GM21390 (cell line): Measurements from ENCODE around the gene TSHZ3.

Experiments
- ATAC-seq: cut with Tn5 transposase; IDR thresholded peaks from one replicate; pipeline ENCODE4 v1.9.1; 2021; ENCODE audit not compliant: unreplicated experiment

TSHZ3 gene

GRCh38 chr19:31339411-31339810, 9.8 kb downstream of the TSHZ3 start:
- no peak for ATAC-seq

- ATAC-seq: no peak
These were observed 11.0 kb downstream of the TSHZ3 start for GRCh38 chr19:31338069-31338776.

- no peak for ATAC-seq
These were observed 12.0 kb downstream of the TSHZ3 start for GRCh38 chr19:31337008-31337914.

- ATAC-seq: no peak
These were observed 13.5 kb downstream of the TSHZ3 start for GRCh38 chr19:31335716-31336115.

- ATAC-seq: no peak
These were observed 14.2 kb downstream of the TSHZ3 start for GRCh38 chr19:31334849-31335624.

GRCh38 chr19:31334101-31334848, 15.0 kb downstream of the TSHZ3 start:
- ATAC-seq: no peak

GRCh38 chr19:31332096-31332495, 17.1 kb downstream of the TSHZ3 start:
- no peak for ATAC-seq

- no peak for ATAC-seq
These were observed 17.7 kb downstream of the TSHZ3 start for GRCh38 chr19:31331536-31331935.

- ATAC-seq: no peak
These were observed 18.5 kb downstream of the TSHZ3 start for GRCh38 chr19:31330761-31331160.

- no peak for ATAC-seq
These were observed 19.0 kb downstream of the TSHZ3 start for GRCh38 chr19:31330237-31330636.

- no peak for ATAC-seq
These were observed 19.4 kb downstream of the TSHZ3 start for GRCh38 chr19:31329819-31330218.

- ATAC-seq: no peak
These were observed 21.0 kb downstream of the TSHZ3 start for GRCh38 chr19:31328238-31328637.

- ATAC-seq: no peak
These were observed 22.8 kb downstream of the TSHZ3 start for GRCh38 chr19:31326329-31327028.

GRCh38 chr19:31325342-31325741, 23.9 kb downstream of the TSHZ3 start:
- ATAC-seq: no peak

- ATAC-seq: no peak
These were observed 29.8 kb downstream of the TSHZ3 start for GRCh38 chr19:31319465-31319864.

- no peak for ATAC-seq
These were observed 30.3 kb downstream of the TSHZ3 start for GRCh38 chr19:31318790-31319425.

- no peak for ATAC-seq
These were observed 31.7 kb downstream of the TSHZ3 start for GRCh38 chr19:31317570-31317969.

- no peak for ATAC-seq
These were observed 32.1 kb downstream of the TSHZ3 start for GRCh38 chr19:31317093-31317492.

- ATAC-seq: no peak
These were observed 32.9 kb downstream of the TSHZ3 start for GRCh38 chr19:31316201-31316951.
